MM.1S (cell line): ENCODE data around the gene STK32C.
"Not testable (repeated sequence)": the region's sequence is repeated elsewhere in the genome, so short reads cannot be mapped to it uniquely, and the experiment has no call there.

Experiments used
- DNase-seq: peaks from one replicate; pipeline ENCODE4 v3.0.0-alpha.2; 2015
- H2AFZ ChIP-seq: fragments of 300-600 bp; sonication (generic); 2 replicates; pipeline ENCODE4 v1.6.0; 2016; ENCODE audit warnings: antibody characterized with exemption, low read length
- H3F3A ChIP-seq: fragments of 300-600 bp; sonication (generic); 2 replicates; pipeline ENCODE4 v1.6.1; 2016; ENCODE audit warnings: mild to moderate bottlenecking, antibody characterized with exemption, low read length, moderate library complexity, mixed read lengths; ENCODE audit not compliant: insufficient read depth
- H3K27ac ChIP-seq: fragments of 300-600 bp; sonication (generic); 2 replicates; pipeline ENCODE4 v1.5.1; 2016; ENCODE audit warnings: mild to moderate bottlenecking, low read length
- H3K27me3 ChIP-seq: fragments of 300-600 bp; sonication (generic); replicated peaks from 2 replicates; pipeline ENCODE4 v1.6.0; 2016; ENCODE audit warnings: low read length; ENCODE audit not compliant: insufficient read depth
- H3K36me3 ChIP-seq: fragments of 300-600 bp; sonication (generic); replicated peaks from 2 replicates; pipeline ENCODE4 v1.6.1; 2016; ENCODE audit warnings: mild to moderate bottlenecking, low read length, mixed read lengths; ENCODE audit not compliant: insufficient read depth
- H3K4me1 ChIP-seq: fragments of 300-600 bp; sonication (generic); 2 replicates; pipeline ENCODE4 v1.6.1; 2016; ENCODE audit warnings: low read length, mixed read lengths
- H3K4me2 ChIP-seq: fragments of 300-600 bp; sonication (generic); 2 replicates; pipeline ENCODE4 v1.6.0; 2016; ENCODE audit warnings: low read depth, low read length
- H3K4me3 ChIP-seq: fragments of 300-600 bp; sonication (generic); 2 replicates; pipeline ENCODE4 v1.5.1; 2016; ENCODE audit warnings: low read length, mixed read lengths
- H3K79me2 ChIP-seq: fragments of 300-600 bp; sonication (generic); 2 replicates; pipeline ENCODE4 v1.6.1; 2016; ENCODE audit warnings: mixed run types, low read length, mixed read lengths
- H3K9ac ChIP-seq: fragments of 300-600 bp; sonication (generic); 2 replicates; pipeline ENCODE4 v1.6.1; 2016; ENCODE audit warnings: low read length, mixed read lengths
- H3K9me2 ChIP-seq: fragments of 300-600 bp; sonication (generic); replicated peaks from 2 replicates; pipeline ENCODE4 v1.6.1; 2016; ENCODE audit warnings: mild to moderate bottlenecking, low read length, mixed read lengths; ENCODE audit not compliant: insufficient read depth
- H3K9me3 ChIP-seq: fragments of 300-600 bp; sonication (generic); replicated peaks from 2 replicates; pipeline ENCODE4 v1.6.1; 2016; ENCODE audit warnings: mild to moderate bottlenecking, low read length, mixed read lengths; ENCODE audit not compliant: insufficient read depth
- H4K20me1 ChIP-seq: fragments of 300-600 bp; sonication (generic); 2 replicates; pipeline ENCODE4 v1.6.1; 2016; ENCODE audit warnings: mild to moderate bottlenecking, low read length, moderate library complexity, mixed read lengths; ENCODE audit not compliant: insufficient read depth
- CTCF ChIP-seq: fragments of 300-600 bp; sonication (generic); IDR thresholded peaks from 2 replicates; pipeline ENCODE4 v1.5.1; 2016; ENCODE audit warnings: antibody characterized with exemption, low read length, mixed read lengths
- EZH2 ChIP-seq: fragments of 300-600 bp; sonication (generic); optimal IDR thresholded peaks from 2 replicates; pipeline ENCODE3; 2017; ENCODE audit warnings: low read depth, mild to moderate bottlenecking, antibody characterized with exemption, low read length, mixed read lengths
- EZH2phosphoT487 ChIP-seq: fragments of 300-600 bp; sonication (generic); IDR thresholded peaks from 2 replicates; pipeline ENCODE4 v1.6.1; 2018; ENCODE audit warnings: antibody characterized with exemption, low read length

STK32C gene

GRCh38 chr10:132223611-132224342 is 84.0 kb downstream of the STK32C start:
- no peak overlapping the region for H2AFZ ChIP-seq
- H3K4me2 ChIP-seq = no peak overlapping the region
- no peak overlapping the region for H3K27ac ChIP-seq

GRCh38 chr10:132223156-132223590 is 84.6 kb downstream of the STK32C start:
- DNase-seq = no peak
- no peaks in the 10 kb centered on the region for H4K20me1 ChIP-seq
- no peak overlapping the region for H3K4me3 ChIP-seq
- no peaks in the 10 kb centered on the region for H3K9me3 ChIP-seq
- no peaks in the 10 kb centered on the region for H3K79me2 ChIP-seq
- no peaks in the 10 kb centered on the region for H3K9me2 ChIP-seq
- H3K9ac ChIP-seq = no peak overlapping the region
- no peak overlapping the region for H3K27ac ChIP-seq
- TF ChIP-seq EZH2phosphoT487 = no peak
- peak; percentile 44 for TF ChIP-seq CTCF
- no peaks in the 10 kb centered on the region for H3K36me3 ChIP-seq
- no peaks in the 10 kb centered on the region for H3K4me1 ChIP-seq
- no peaks in the 10 kb centered on the region for H3K27me3 ChIP-seq
- no peak overlapping the region for H3K4me2 ChIP-seq
- no peak overlapping the region for H2AFZ ChIP-seq
- no peaks in the 10 kb centered on the region for H3F3A ChIP-seq

More at GRCh38 chr10:132223611-132224342, 84.0 kb downstream of the STK32C start:
- Histone ChIP-seq H3K27me3 (no peaks in the 10 kb centered on the region), H3K9ac (no peak overlapping the region), H3K4me1 (no peaks in the 10 kb centered on the region), H3K4me3 (no peak overlapping the region), H4K20me1 (no peaks in the 10 kb centered on the region), H3K79me2 (no peaks in the 10 kb centered on the region), H3K36me3 (no peaks in the 10 kb centered on the region), H3K9me3 (no peaks in the 10 kb centered on the region), H3F3A (no peaks in the 10 kb centered on the region), H3K9me2 (no peaks in the 10 kb centered on the region)
- DNase-seq = no peak
- no peak for TF ChIP-seq EZH2phosphoT487
- no peak for TF ChIP-seq CTCF
- TF ChIP-seq EZH2 = no peak

GRCh38 chr10:132222726-132223125 is 85.0 kb downstream of the STK32C start:
- Histone ChIP-seq H4K20me1 (no peaks in the 10 kb centered on the region), H3K79me2 (no peaks in the 10 kb centered on the region), H3K27me3 (no peaks in the 10 kb centered on the region), H3K4me3 (no peak overlapping the region), H3K27ac (no peak overlapping the region), H3F3A (no peaks in the 10 kb centered on the region), H2AFZ (no peak overlapping the region), H3K9ac (no peak overlapping the region), H3K9me2 (no peaks in the 10 kb centered on the region), H3K9me3 (no peaks in the 10 kb centered on the region), H3K36me3 (no peaks in the 10 kb centered on the region), H3K4me1 (no peaks in the 10 kb centered on the region), H3K4me2 (no peak overlapping the region)
- TF ChIP-seq EZH2 = no peak
- no peak for TF ChIP-seq CTCF
- no peak for TF ChIP-seq EZH2phosphoT487
- DNase-seq = no peak

GRCh38 chr10:132220996-132221395 is 86.8 kb downstream of the STK32C start:
- H3K4me1 ChIP-seq = not testable (repeated sequence)

More at GRCh38 chr10:132220996-132221395, 86.8 kb downstream of the STK32C start:
- H3K9me3 ChIP-seq, H3F3A ChIP-seq, H3K4me2 ChIP-seq, DNase-seq, H3K36me3 ChIP-seq, H3K27me3 ChIP-seq, H4K20me1 ChIP-seq, H3K79me2 ChIP-seq, H3K9me2 ChIP-seq, H3K9ac ChIP-seq, H3K4me3 ChIP-seq, H3K27ac ChIP-seq, H2AFZ ChIP-seq: not testable (repeated sequence)
